HG02981 (cell line): ENCODE measurements around the gene CAMK4.
"Not testable (repeated sequence)": the region's sequence is repeated elsewhere in the genome, so short reads cannot be mapped to it uniquely, and the experiment has no call there.

ENCODE experiments used
- ATAC-seq: cut with Tn5 transposase; IDR thresholded peaks from one replicate; pipeline ENCODE4 v1.9.1; 2021; ENCODE audit warnings: mild to moderate bottlenecking, moderate library complexity; ENCODE audit not compliant: unreplicated experiment

CAMK4 gene

DNA sequence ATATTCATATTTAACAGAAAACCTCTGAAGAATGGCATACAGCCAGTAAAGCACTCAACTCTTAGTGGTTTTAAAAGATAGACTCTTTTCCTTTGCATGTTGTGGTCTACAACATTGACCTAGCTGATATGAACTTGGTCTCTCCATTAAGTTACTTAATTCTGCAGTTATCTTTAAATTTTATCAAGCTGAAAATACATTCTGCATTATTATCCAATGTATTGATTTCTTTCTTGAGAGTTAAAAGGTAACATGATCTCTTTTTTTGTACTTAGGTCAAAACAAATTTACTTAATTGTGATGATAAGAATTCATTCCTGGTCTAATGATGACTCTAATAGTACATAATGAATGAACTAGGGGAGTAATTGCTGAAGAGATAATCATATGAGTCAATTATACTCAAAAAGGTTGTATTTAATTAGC, 155.2 kb downstream of the CAMK4 start:
- ATAC-seq: no peak

GRCh38 chr5:111383288-111383970, 159.2 kb downstream of the CAMK4 start:
- no peak for ATAC-seq

DNA sequence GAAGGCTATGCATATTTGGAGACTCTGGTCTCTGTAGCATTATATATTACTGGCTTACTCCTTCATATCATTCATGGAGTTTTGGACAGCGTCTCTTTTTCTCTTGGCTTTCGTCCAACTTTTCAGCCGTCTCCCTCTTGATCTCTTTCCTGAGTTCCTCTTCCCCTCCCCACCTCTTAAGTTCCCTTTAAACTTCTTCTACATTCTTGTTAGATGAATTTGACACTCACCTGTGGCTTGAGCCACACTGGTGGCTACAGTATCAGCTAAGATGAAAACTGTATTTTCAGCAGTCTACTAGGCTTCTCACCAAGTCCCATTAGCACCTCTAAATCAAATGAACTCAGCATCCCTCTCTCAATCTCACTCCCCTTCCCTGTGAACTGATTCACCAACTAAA, 160.0 kb downstream of the CAMK4 start:
- ATAC-seq: no peak

GRCh38 chr5:111385051-111385450, 160.9 kb downstream of the CAMK4 start:
- ATAC-seq: no peak

- no peak for ATAC-seq
Observed at GRCh38 chr5:111385970-111386831, 162.0 kb downstream of the CAMK4 start.

DNA sequence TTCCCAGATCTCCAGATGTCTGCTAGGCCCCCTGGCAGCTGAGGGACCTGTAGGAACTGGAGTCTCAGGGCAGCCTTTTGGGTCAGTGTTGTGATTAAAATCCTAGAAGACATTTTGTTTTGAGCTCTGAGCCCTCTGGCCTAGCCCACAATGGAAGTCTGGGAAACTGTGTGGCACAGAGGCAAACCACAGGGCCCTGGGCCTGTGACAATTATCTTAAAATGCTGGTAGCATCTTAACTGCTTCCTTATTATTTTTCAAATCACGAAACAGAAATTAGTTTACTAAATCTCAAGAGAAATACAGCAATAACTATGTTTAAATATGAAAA, 162.6 kb downstream of the CAMK4 start:
- ATAC-seq: no peak

DNA sequence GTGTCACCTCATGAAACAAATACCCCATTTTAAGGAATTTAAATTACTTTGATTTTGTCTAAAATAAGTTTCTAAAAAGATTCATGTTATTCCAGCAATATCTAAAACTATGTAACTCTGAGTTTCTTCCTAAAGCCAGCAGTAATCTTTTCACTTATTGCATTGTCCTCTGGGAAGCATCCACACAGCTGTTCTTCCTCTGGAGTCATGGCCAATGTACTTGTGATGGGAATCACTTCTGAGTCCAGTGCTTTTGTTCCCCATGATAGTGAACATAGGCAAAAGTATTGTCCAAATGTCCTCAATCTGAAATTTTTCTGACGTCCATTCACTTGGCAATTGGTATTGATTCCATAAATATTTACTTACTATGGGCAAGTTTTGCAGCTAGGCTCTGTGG, 163.2 kb downstream of the CAMK4 start:
- ATAC-seq: no peak

- ATAC-seq: no peak
Observed at GRCh38 chr5:111389390-111390082, 165.4 kb downstream of the CAMK4 start.

DNA sequence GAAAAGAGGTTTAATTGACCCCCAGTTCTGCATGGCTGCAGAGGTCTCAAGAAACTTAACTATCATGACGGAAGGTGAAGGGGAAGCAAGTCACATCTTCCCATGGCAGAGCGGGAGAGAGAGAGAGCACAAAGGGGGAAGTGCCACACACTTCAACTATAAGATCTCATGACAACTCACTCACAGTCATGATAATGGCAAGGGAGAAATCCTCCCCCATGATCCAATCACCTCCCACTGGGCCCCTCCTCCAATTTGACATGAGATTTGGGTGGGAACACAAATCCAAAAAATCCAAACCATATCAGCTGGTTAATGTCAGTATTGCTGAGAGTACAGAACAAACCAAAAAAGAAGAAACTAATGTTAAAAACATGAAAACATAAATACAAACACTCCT, 168.0 kb downstream of the CAMK4 start:
- ATAC-seq: no peak

- ATAC-seq: no peak
Observed at GRCh38 chr5:111394586-111394985, 170.4 kb downstream of the CAMK4 start.

DNA sequence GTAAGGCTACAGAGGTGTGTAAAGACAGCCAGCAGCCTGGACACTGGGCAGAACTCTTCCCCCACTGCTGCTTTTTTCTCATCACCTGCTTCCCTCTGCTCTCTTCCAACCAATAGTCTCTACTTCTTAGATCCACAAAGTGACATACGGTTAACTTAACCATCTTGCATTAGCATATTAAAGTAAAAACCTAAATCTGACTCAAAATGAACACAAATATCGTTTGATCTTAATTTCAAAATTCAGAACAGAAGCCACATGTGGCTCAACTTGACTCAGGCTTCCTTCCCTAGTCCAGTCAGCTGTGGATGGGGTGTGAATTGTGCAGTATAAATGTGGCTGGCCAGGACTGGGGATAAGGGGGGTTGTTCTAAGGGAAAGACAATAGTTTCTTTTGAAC, 173.8 kb downstream of the CAMK4 start:
- peak; percentile 45 for ATAC-seq

DNA sequence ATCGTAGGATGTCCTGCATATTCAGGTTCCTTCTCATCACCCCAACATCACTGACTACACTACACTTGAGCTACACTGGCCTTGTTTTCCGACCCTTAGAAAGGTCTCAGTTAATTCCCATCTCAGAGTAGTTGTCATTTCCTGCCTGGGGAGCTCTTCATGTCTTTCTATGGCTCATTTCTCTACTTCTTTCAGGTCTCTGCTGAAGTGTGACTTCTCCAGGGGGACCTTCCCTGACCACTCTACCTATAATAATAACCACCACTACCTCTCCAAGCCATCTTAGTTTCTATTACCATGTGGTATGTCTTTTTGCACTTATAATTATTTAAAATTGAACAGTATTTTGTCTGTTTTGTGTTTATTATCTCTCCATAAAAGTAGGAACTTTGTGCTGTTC, 174.9 kb downstream of the CAMK4 start:
- no peak for ATAC-seq

- no peak for ATAC-seq
Observed at GRCh38 chr5:111401906-111402305, 177.7 kb downstream of the CAMK4 start.

DNA sequence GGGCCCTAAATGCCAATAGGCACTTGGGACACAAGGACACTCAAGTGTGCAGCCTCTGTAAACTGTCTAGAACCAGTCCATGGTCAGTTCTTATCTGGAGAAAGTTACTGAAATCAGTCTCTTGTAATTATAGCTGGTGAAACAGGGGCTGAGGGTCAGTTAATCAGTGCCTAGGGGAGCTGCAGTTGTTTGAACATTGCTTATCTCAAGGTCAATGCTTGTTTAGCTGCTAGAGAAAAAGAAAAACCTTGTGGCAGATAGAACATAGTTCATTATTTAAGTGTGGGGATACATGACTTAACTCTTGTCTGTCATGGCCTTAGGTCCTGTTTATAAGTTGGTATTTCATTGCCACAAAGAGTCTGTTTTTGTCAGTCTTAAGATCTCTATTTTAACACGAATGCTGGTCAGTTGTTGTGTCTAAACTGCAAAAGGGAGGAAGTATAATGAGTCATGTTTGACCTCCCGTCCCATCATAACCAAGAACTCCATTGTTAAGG, 180.1 kb downstream of the CAMK4 start:
- no peak for ATAC-seq

DNA sequence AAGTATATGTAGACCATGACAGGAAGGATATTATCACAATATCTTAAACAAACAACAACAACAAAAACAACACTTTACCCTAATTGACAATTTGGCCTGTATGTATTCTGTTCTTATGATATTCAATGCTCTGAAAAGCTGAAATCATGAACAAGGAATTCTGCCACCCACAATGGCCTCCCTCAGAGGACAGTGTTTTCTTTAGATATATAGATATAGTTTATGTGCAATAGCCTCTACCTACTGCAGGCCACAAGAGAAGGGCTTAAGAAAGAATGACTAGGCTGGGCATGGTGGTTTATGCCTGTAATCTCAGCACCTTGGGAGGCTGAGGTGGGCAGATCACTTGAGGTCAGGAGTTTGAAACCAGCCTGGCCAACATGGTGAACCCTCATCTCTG, 183.4 kb downstream of the CAMK4 start:
- no peak for ATAC-seq

- ATAC-seq: no peak
Observed at GRCh38 chr5:111408817-111409216, 184.6 kb downstream of the CAMK4 start.

- not testable (repeated sequence) for ATAC-seq
Observed at GRCh38 chr5:111409266-111409665, 185.1 kb downstream of the CAMK4 start.

DNA sequence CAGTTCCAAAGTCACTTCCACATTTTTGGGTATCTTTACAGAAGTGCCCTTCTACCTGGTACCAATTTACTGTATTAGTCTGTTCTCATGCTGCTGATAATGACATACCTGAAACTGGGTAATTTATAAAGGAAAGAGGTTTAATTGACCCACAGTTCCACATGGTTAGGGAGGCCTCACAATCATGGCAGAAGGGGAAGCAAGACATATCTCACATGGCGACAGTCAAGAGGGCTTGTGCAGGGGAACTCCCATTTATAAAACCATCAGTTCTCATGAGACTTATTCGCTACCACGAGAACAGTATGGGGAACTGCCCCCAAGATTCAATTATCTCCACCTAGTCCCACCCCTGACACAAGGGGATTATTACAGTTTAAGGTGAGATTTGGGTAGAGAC, 185.9 kb downstream of the CAMK4 start:
- not testable (repeated sequence) for ATAC-seq

DNA sequence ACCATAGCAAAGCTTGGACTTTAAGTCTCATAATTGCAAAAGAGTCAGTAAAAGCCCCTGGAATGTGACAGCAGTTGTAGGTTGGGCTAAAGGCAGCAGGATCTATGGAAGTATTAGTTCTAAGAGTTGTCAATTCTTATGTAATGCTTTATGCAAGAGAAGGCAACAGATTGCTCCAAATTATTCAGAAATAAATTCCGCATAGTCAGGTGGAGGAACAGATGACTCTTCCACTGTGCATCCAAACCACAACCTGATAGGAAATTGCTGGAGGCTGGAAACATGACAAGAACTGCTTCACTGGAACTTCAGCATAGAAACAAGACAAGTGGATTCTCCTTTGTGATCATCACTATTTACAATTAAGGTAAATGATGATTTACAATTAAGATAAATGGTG, 187.1 kb downstream of the CAMK4 start:
- ATAC-seq: no peak

DNA sequence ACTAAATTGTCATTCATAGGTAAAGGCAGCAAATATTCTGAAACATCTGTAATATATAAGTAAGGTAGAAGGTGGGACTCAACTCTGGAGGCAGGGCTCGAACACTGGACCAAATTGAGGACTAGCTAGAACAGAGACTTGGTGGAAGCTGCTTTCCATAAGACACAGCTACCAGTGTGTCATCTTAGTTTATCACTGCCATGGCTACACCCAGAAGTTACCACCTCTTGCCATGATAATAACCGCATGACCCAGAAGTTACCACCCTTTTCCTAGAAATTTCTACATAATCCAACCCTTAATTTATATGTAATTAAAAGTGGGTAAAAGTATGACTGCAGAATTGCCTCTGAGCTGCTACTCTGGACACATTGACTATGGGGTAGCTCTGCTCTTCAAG, 188.4 kb downstream of the CAMK4 start:
- no peak for ATAC-seq

- no peak for ATAC-seq
Observed at GRCh38 chr5:111415053-111415452, 190.9 kb downstream of the CAMK4 start.

DNA sequence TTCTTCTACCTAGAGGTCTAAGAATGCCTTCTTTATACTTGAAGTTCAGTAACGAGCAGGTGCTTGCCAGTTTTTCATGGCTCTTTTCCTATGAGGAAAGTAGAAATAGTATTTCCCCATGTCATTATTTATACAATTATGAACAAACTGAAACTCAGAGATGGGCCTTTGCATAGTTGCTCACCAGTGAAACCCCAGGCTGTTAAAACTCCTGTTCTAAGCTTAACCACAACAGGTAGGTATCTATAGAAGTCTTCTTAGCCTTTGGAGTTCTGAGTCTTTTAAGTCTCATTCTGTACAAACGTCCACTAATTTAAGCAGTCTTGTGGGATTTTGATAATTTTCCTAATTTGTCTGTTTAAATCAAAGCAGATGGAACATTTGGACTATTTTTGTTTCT, 198.1 kb downstream of the CAMK4 start:
- ATAC-seq: peak; percentile 77
